Tibial artery (tissue), 4 donors: ENCODE data around the gene KIF1C.

Experiments
- DNase-seq, 2 donors: peaks; one replicate each; pipeline ENCODE4 v3.0.0-alpha.2; 2019
- H3K27ac ChIP-seq, 2 donors: fragments of 200-600 bp; sonication (generic) in 1 of 2; 1 replicate in 1 of 2; 2 replicates in 1 of 2; pipeline ENCODE4 v1.5.1; 2018 to 2019; ENCODE audit warnings: mild to moderate bottlenecking in 1 of 2
- H3K27me3 ChIP-seq, 2 donors: fragments of 200-600 bp; sonication (generic) in 1 of 2; one replicate each; pipeline versions ENCODE4 v1.5.1 to v1.6.0; 2016 to 2019
- H3K36me3 ChIP-seq, 3 donors: fragments of 200-600 bp; sonication (generic) in 2 of 3; one replicate each; pipeline ENCODE4 v1.5.1; 2016 to 2019; ENCODE audit warnings: mild to moderate bottlenecking in 2 of 3
- H3K4me1 ChIP-seq, 4 donors: fragments of 200-600 bp; sonication (generic) in 2 of 4; 1 replicate in 3 of 4; 2 replicates in 1 of 4; pipeline ENCODE4 v1.5.1; 2016 to 2019
- H3K4me3 ChIP-seq, 2 donors: fragments of 200-600 bp; sonication (generic) in 1 of 2; 1 replicate in 1 of 2; 2 replicates in 1 of 2; pipeline ENCODE4 v1.5.1; 2018 to 2019; ENCODE audit warnings: mild to moderate bottlenecking in 2 of 2
- H3K9me3 ChIP-seq, 3 donors: fragments of 200-600 bp; sonication (generic) in 1 of 3; one replicate each; pipeline ENCODE4 v1.5.1; 2016 to 2019
- intact Hi-C: fragments of 100-400 bp; cut with DNase I; formaldehyde crosslinking; loops from one replicate; pipeline ENCODE4 v1.15.0; 2023; ENCODE audit warnings: low total_unique reads
- TF ChIP-seq, protein P1 (sequence below), 2 experiments: fragments of 200-600 bp in 1 of 2; fragments of 450-650 bp in 1 of 2; IDR thresholded peaks; one replicate each; pipeline ENCODE4 v1.5.1; 2017 to 2019; ENCODE audit warnings: antibody characterized with exemption in 2 of 2, mild to moderate bottlenecking in 1 of 2, moderate library complexity in 1 of 2

Gene KIF1C

DNA sequence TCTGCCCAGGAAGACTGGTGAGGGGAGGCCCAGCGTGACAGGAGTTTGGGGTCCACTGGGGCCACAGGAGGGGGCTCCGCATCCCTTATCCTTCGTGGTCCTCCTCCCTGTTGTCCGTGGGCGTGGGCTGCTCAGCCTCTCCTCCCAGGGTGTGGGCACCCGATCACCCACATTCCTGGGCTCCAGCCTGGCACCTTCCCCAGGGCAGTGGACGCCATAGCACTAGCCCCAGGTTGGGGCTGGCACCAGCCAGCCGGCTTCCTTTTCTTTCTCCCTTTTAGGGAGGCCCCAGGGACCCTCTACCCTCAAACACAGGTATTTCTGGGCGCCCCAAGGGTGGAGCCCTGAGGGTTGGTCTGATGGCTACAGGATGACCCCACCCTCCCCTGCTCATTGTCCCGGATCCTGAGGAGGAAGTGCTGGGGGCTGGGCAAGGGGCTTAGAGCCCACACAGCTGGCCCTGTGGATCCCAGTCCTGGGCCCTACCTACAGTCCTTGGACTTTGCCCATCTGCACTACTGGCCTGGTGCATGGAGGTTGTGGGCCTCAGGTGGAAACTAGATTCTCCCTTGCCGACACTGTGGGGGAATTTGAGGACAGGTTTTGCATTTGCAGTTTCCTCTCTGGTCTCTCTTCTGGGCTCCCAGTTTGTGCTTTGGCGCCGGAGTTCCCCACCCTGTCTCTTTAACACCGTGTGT, 1.1 kb downstream of the KIF1C start:
- H3K4me3 ChIP-seq = peak overlapping the region; percentile 85 to 100
- no peaks in the 10 kb centered on the region for H3K9me3 ChIP-seq
- TF ChIP-seq, protein P1, sequence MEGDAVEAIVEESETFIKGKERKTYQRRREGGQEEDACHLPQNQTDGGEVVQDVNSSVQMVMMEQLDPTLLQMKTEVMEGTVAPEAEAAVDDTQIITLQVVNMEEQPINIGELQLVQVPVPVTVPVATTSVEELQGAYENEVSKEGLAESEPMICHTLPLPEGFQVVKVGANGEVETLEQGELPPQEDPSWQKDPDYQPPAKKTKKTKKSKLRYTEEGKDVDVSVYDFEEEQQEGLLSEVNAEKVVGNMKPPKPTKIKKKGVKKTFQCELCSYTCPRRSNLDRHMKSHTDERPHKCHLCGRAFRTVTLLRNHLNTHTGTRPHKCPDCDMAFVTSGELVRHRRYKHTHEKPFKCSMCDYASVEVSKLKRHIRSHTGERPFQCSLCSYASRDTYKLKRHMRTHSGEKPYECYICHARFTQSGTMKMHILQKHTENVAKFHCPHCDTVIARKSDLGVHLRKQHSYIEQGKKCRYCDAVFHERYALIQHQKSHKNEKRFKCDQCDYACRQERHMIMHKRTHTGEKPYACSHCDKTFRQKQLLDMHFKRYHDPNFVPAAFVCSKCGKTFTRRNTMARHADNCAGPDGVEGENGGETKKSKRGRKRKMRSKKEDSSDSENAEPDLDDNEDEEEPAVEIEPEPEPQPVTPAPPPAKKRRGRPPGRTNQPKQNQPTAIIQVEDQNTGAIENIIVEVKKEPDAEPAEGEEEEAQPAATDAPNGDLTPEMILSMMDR (IDR thresholded peaks at IDR 0.05) = no peak
- peak in 1 of 2 donors; percentile 20 for DNase-seq
- intact Hi-C loops = loop anchor here (5.0 kb wide), 1 partner anchor 52 kb away; the partner anchor contains the start of gene PFN1
- no peaks in the 10 kb centered on the region for H3K27me3 ChIP-seq
- H3K36me3 ChIP-seq = peaks cover 28 to 32% (median 31%) of the 10 kb centered on the region in 3 donors
- H3K4me1 ChIP-seq = peaks cover 0 to 37% (median 31%) of the 10 kb centered on the region in 4 donors
- peak overlapping the region; percentile 94 to 97 for H3K27ac ChIP-seq

DNA sequence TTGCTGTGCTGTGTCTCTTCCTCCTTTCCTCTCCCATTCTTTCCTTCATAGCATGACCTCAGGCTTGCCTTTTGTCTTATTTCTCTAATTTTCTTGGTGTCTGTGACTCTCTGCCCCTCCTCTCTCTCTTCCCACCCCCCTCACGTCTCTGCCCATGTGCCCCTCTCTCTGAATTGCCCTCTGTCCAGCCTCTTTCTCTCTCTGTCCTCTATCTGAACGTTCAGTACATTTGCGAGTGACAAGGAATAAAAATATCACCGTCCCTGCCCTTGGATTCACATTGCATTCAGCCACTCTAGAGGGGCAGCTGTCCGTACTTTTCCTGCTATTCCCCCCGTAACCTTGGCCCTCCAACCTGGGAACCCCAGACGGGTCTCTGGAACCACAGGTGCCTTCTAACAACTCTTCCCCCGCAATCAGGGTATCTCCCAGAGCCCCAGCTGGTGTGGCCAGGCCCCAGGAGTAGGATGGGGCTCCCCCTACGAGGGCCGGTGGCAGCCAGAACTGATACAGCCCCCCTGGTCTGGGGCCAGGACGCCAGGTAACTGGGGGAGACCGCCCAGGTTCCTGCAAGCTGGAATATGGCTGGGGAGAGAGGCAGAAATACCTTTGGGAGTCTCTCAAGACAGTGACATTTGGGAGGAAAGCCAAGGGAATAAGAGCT, 1.8 kb downstream of the KIF1C start:
- Histone ChIP-seq H3K27ac (peak overlapping the region; percentile 94 to 97), H3K9me3 (no peaks in the 10 kb centered on the region), H3K4me1 (peaks cover 0 to 37% (median 31%) of the 10 kb centered on the region in 4 donors), H3K4me3 (peak overlapping the region; percentile 85 to 100), H3K27me3 (no peaks in the 10 kb centered on the region), H3K36me3 (peaks cover 35 to 39% (median 38%) of the 10 kb centered on the region in 3 donors)
- peak in 1 of 2 donors; percentile 18 for DNase-seq
- TF ChIP-seq, protein P1 (IDR thresholded peaks at IDR 0.05) = no peak
- intact Hi-C loops = loop anchor here (5.0 kb wide), 1 partner anchor 52 kb away; the partner anchor contains the start of gene PFN1

DNA sequence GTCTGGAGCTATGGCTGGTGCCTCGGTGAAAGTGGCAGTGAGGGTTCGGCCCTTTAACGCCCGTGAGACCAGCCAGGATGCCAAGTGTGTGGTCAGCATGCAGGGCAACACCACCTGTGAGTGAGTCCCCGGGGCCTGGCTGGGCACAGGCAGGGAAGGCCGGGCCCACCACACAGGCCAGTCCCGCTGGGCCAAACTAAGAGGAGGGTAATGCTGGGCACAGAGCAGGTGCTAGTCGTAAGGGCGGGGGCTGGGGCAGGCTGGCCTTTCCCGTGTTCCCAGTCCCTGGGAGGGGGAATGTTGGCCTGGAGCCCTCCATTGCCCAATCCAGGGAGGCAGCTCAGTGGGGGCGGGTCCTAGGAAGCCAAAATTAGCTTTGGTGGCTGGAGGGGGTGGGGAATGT, 2.5 kb downstream of the KIF1C start:
- Histone ChIP-seq H3K27me3 (no peaks in the 10 kb centered on the region), H3K9me3 (no peaks in the 10 kb centered on the region), H3K36me3 (peaks cover 42 to 46% (median 44%) of the 10 kb centered on the region in 3 donors), H3K27ac (peak overlapping the region; percentile 94 to 97), H3K4me1 (peaks cover 0 to 37% (median 31%) of the 10 kb centered on the region in 4 donors), H3K4me3 (peak overlapping the region; percentile 85 to 100)
- intact Hi-C loops = no loop called here
- DNase-seq = peak; percentile 82 to 94
- TF ChIP-seq, protein P1 (IDR thresholded peaks at IDR 0.05) = no peak

DNA sequence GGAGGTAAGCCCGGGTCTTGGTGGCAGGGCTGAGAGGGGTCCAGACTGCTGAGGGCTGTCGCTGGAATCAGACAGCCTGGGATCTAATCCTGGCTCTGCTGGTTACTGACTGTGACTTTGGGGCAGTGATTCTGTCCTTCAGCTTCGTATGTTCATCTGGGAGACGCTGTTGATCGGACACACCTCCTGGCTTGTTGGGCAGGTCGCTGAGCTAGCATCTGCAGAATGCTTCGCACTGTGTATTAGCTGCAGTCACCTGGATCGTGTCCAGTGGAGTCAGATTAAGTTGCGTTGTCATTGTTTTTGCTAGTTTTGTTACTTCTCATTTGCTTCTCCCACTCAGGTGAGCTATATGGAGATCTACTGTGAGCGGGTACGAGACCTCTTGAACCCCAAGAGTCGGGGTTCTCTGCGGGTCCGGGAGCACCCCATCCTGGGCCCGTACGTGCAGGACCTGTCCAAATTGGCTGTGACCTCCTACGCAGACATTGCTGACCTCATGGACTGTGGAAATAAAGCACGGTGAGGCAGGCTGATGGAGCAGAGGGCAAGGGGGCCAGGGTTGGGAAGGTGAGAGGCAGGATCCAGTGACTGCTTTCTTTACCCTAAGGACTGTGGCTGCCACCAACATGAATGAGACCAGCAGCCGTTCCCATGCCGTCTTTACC, 4.5 kb downstream of the KIF1C start:
- H3K36me3 ChIP-seq = peaks cover 62 to 66% (median 64%) of the 10 kb centered on the region in 3 donors
- intact Hi-C loops = no loop called here

More for the DNA sequence above, 4.5 kb downstream of the KIF1C start:
- Histone ChIP-seq H3K4me1 (peaks cover 0 to 31% (median 25%) of the 10 kb centered on the region in 4 donors), H3K27ac (no peak overlapping the region), H3K9me3 (no peaks in the 10 kb centered on the region), H3K4me3 (no peak overlapping the region), H3K27me3 (no peaks in the 10 kb centered on the region)
- no peak for DNase-seq
- TF ChIP-seq, protein P1 (IDR thresholded peaks at IDR 0.05) = no peak
